ENCODE results near the gene TRIM17. TPM values are rescaled to one million over a fixed set of nuclear protein-coding genes. Genes with fewer than 3 reads are reported as not detected.

The TRIM17 gene
- total and polyA plus RNA-seq, 9 of the 15 experiments (the other 6 are each of a cell fraction or from before 2014, with no cell fraction given), result not detected

DNA sequence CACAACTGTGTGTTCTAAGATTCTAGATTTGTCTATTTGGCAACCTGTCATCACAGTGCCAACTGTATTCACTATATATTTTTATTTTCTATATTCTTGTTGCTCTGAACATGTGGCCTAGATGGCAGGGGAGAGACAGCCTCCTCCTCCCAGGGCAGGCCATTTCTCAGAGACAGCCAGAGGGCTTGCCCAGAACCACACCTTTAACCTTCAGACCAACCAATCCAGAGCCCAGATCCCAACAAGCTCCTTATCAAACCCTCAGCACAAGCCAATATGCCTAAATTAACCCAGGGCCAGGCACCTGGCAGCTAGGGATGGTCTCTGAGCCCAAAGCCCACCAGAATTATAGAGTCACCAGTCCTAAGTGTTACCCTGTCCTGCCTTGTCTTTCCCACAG lies 29.3 kb downstream of the TRIM17 start:
- Histone ChIP-seq H3K4me1 (replicated peaks in 1 of 2; ENCODE audit: control insufficient read depth in 2 of 2, insufficient read depth in 2 of 2, low read length in 2 of 2) (peaks cover 7 to 13% of the 10 kb centered on the region in 2 experiments; a peak in 4 of 5 replicates), H3K27ac (ENCODE audit: extremely low read depth, low read depth, low read length) (no peak overlapping the region), H3K9ac (ENCODE audit: insufficient read depth in 1 of 2, low read depth in 2 of 2, low read length in 2 of 2) (peak overlapping the region in 1 of 2 experiments; percentile 82; a peak in 2 of 4 replicates), H3K27me3 (ENCODE audit: control insufficient read depth in 2 of 2, insufficient read depth in 2 of 2, low read length in 2 of 2) (no peaks in the 10 kb centered on the region), H3K9me1 (ENCODE audit: control insufficient read depth, insufficient read depth, low read length) (no peaks in the 10 kb centered on the region), H3K79me2 (ENCODE audit: control insufficient read depth, insufficient read depth, low read length) (no peaks in the 10 kb centered on the region), H3K36me3 (ENCODE audit: control insufficient read depth, insufficient read depth, low read length) (peaks cover 5% of the 10 kb centered on the region; the same call in 2 of the 3 replicates), H2AFZ (ENCODE audit: low read depth, low read length) (no peak overlapping the region), H4K20me1 (replicated peaks; ENCODE audit: control insufficient read depth, insufficient read depth, low read length) (peaks cover 6% of the 10 kb centered on the region; the same call in 1 of the 2 replicates), H3K4me2 (ENCODE audit: insufficient read depth, low read length) (no peak overlapping the region), H3K4me3 (no peak overlapping the region), H3K9me3 (replicated peaks; ENCODE audit: control insufficient read depth, insufficient read depth, low read depth, low read length) (no peaks in the 10 kb centered on the region)
- intact Hi-C loops (cut with micrococcal nuclease) (no loop called here), in situ Hi-C loops (cut with MboI) (no loop called here)
- no peak for TF ChIP-seq KLF1 (tag; IDR thresholded peaks at IDR 0.05)
- TF ChIP-seq, protein P1, sequence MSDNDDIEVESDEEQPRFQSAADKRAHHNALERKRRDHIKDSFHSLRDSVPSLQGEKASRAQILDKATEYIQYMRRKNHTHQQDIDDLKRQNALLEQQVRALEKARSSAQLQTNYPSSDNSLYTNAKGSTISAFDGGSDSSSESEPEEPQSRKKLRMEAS (CRISPR knock-in tag; IDR thresholded peaks at IDR 0.05), result no peak
- TF ChIP-seq ZNF239 (CRISPR knock-in tag; IDR thresholded peaks at IDR 0.05), result no peak
- TF ChIP-seq POLR2AphosphoS5 (IDR thresholded peaks at IDR 0.05; ENCODE audit: control insufficient read depth, insufficient read depth, low read depth, low read length), result no peak
- no peak for TF ChIP-seq STAT5B (CRISPR knock-in tag; IDR thresholded peaks at IDR 0.05)
- no peak for TF ChIP-seq SOX6 (IDR thresholded peaks at IDR 0.05)
- TF ChIP-seq ZNF780A (CRISPR knock-in tag; IDR thresholded peaks at IDR 0.05), result no peak
- no peak for TF ChIP-seq MTA3 (IDR thresholded peaks at IDR 0.05; ENCODE audit: borderline replicate concordance)
- TF ChIP-seq BMI1 (IDR thresholded peaks at IDR 0.05; ENCODE audit: low read length), result no peak
- no peak for TF ChIP-seq ZNF512 (tag; IDR thresholded peaks at IDR 0.05)
- CTCF ChIA-PET (ENCODE audit: low intra/inter-chr PET ratio), result no interaction called here
- POLR2A ChIA-PET, result interaction anchor here (0.7 to 2.3 kb wide), 6 partner anchors 9 to 111 kb away, joined by 3 to 5 read pairs (median 4); partner anchors contain the start of gene TRIM11
- peak; percentile 41 for ATAC-seq
- no peak for DNase-seq (ENCODE audit: extremely low read depth in 1 of 4, low spot score in 3 of 4)
- no peak for FAIRE-seq
- BruUV-seq (replicated peaks), result no TSS peak

All from K562 (cell line).